Kidney (tissue), 14 donors: ENCODE measurements around the gene GOLGA6L7. TPM values are rescaled to one million over a fixed set of nuclear protein-coding genes. Genes with fewer than 3 reads are reported as not detected.

ENCODE experiments used
- DNase-seq, 5 donors: peaks; one replicate each; pipeline ENCODE4 v3.0.0-alpha.2; 2013 to 2020
- FAIRE-seq: peaks from 2 replicates; lab custom pipeline; 2012; peaks lifted over from hg19 to GRCh38; lab: Jason Lieb, UNC
- H3K27ac ChIP-seq, 2 donors: one replicate each; pipeline ENCODE4 v1.7.0; 2013; ENCODE audit warnings: low read depth in 2 of 2, low read length in 2 of 2, inconsistent platforms in 1 of 2
- H3K27me3 ChIP-seq: one replicate; pipeline ENCODE4 v1.7.1; 2013; ENCODE audit warnings: low read length, inconsistent platforms; ENCODE audit not compliant: control insufficient read depth, insufficient read depth
- H3K36me3 ChIP-seq, 3 donors: one replicate each; pipeline versions ENCODE4 v1.7.0 to v1.7.1; 2013; ENCODE audit warnings: low read length in 3 of 3, control low read depth in 1 of 3, inconsistent platforms in 1 of 3; ENCODE audit not compliant: insufficient read depth in 3 of 3, control insufficient read depth in 2 of 3
- H3K4me1 ChIP-seq, 3 donors: one replicate each; pipeline versions ENCODE4 v1.7.0 to v1.7.1; 2013; ENCODE audit warnings: low read length in 3 of 3, inconsistent platforms in 1 of 3, low read depth in 1 of 3; ENCODE audit not compliant: control insufficient read depth in 2 of 3, insufficient read depth in 2 of 3
- H3K4me3 ChIP-seq, 3 donors: one replicate each; pipeline versions ENCODE4 v1.7.0 to v1.8.1; 2013; ENCODE audit warnings: low read length in 3 of 3, control low read depth in 1 of 3, inconsistent platforms in 1 of 3
- H3K9ac ChIP-seq, 3 donors: one replicate each; pipeline versions ENCODE4 v1.7.0 to v1.7.1; 2013; ENCODE audit warnings: low read length in 3 of 3, control low read depth in 1 of 3, inconsistent platforms in 1 of 3
- H3K9me3 ChIP-seq, 3 donors: one replicate each; pipeline versions ENCODE4 v1.7.0 to v1.7.1; 2013; ENCODE audit warnings: low read length in 3 of 3, control low read depth in 1 of 3, inconsistent platforms in 1 of 3; ENCODE audit not compliant: control insufficient read depth in 2 of 3, insufficient read depth in 1 of 3
- CTCF ChIP-seq: IDR thresholded peaks from 3 replicates; pipeline ENCODE4 v1.5.1; 2012; ENCODE audit warnings: mild to moderate bottlenecking, moderate library complexity, borderline replicate concordance; ENCODE audit not compliant: insufficient read depth; ENCODE audit errors: extremely low read depth
- intact Hi-C: fragments of 100-400 bp; cut with DNase I; formaldehyde crosslinking; loops from one replicate; pipeline ENCODE4 v1.11.1; 2022
- polyA plus RNA-seq: library from polyadenylated mRNA; stranded (reverse); fragments of 350-450 nt; fragmentation: Illumina TruSeq; extraction: RNeasy Lipid Tissue Mini Kit (QIAGEN cat#74804); gene quantifications from one replicate; pipeline ENCODE4 v1.2.3, GENCODE V29; 2014; ENCODE audit warnings: low read depth, low replicate concordance; ENCODE audit not compliant: insufficient read depth
- total RNA-seq: library from RNA; stranded (reverse); fragmentation: NEBNext Ultra II Directional; extraction: Animal tissue kit (Norgen Biotek cat#: 25700); gene quantifications from one replicate; pipeline ENCODE4 v1.2.1, GENCODE V29; 2021
- donor health status: control.
- donor health status: control.
- donor health status: control.
- donor health status: control.
- donor health status: control.
- donor health status: DM: yes; HTN: yes; CAD: no.
- donor health status: Normal renal cell carcinoma (clear cell type).

Gene GOLGA6L7
- total and polyA plus RNA-seq, 2 donors from 2014 or later: not detected

- Histone ChIP-seq H3K27me3 (no peaks in the 10 kb centered on the region), H3K9me3 (no peaks in the 10 kb centered on the region), H3K9ac (no peak overlapping the region), H3K27ac (no peak overlapping the region), H3K4me3 (no peak overlapping the region), H3K4me1 (no peaks in the 10 kb centered on the region), H3K36me3 (no peaks in the 10 kb centered on the region)
- intact Hi-C loops: no loop called here
- peak in 1 of 5 donors; percentile 8 for DNase-seq
- TF ChIP-seq CTCF: no peak
- FAIRE-seq: no peak
Measured at GRCh38 chr15:28881170-28881569, 32.7 kb upstream of the GOLGA6L7 start.

GRCh38 chr15:28880680-28881079 is 32.2 kb upstream of the GOLGA6L7 start:
- FAIRE-seq: no peak
- H3K9me3 ChIP-seq: no peaks in the 10 kb centered on the region
- H3K4me1 ChIP-seq: no peaks in the 10 kb centered on the region
- H3K27me3 ChIP-seq: no peaks in the 10 kb centered on the region
- no peak overlapping the region for H3K27ac ChIP-seq
- no peaks in the 10 kb centered on the region for H3K36me3 ChIP-seq
- intact Hi-C loops: no loop called here
- H3K9ac ChIP-seq: no peak overlapping the region
- TF ChIP-seq CTCF: no peak
- H3K4me3 ChIP-seq: no peak overlapping the region
- peak in 1 of 5 donors; percentile 27 for DNase-seq

GRCh38 chr15:28879551-28879950 is 31.1 kb upstream of the GOLGA6L7 start:
- peak in 1 of 5 donors; percentile 54 for DNase-seq
- Histone ChIP-seq H3K27me3 (no peaks in the 10 kb centered on the region), H3K27ac (no peak overlapping the region), H3K4me3 (no peak overlapping the region), H3K36me3 (no peaks in the 10 kb centered on the region), H3K9me3 (no peaks in the 10 kb centered on the region), H3K9ac (no peak overlapping the region), H3K4me1 (no peaks in the 10 kb centered on the region)
- intact Hi-C loops: no loop called here
- no peak for TF ChIP-seq CTCF
- FAIRE-seq: no peak

- Histone ChIP-seq H3K27ac (no peak overlapping the region), H3K9me3 (no peaks in the 10 kb centered on the region), H3K9ac (no peak overlapping the region), H3K27me3 (no peaks in the 10 kb centered on the region), H3K4me3 (no peak overlapping the region), H3K36me3 (no peaks in the 10 kb centered on the region), H3K4me1 (no peaks in the 10 kb centered on the region)
- DNase-seq (peak in 1 of 5 donors; percentile 20), FAIRE-seq (no peak)
- intact Hi-C loops: no loop called here
- TF ChIP-seq CTCF: no peak
Measured at GRCh38 chr15:28878209-28878608, 29.8 kb upstream of the GOLGA6L7 start.
